B cell (primary cell): ENCODE measurements around the gene PDP2. TPM values are rescaled to one million over a fixed set of nuclear protein-coding genes. Genes with fewer than 3 reads are reported as not detected.

Source experiments
- ATAC-seq: fragments of 200-7000 bp; cut with Tn5 transposase; one replicate; pipeline ENCODE4 v1.10.0; 2021; ENCODE audit warnings: low read depth, mild to moderate bottlenecking, moderate number of reproducible peaks, moderate library complexity
- CTCF ChIA-PET: fragments of 350-600 bp; sonication (Branson Sonifier 250); formaldehyde crosslinking; loops from one replicate; lab custom pipeline; 2021; ENCODE audit warnings: antibody characterized with exemption, inconsistent platforms; lab: Charles Lee
- POLR2A ChIA-PET: fragments of 350-600 bp; sonication (Branson Sonifier 250); formaldehyde crosslinking; loops from one replicate; lab custom pipeline; 2021; ENCODE audit warnings: antibody characterized with exemption; lab: Charles Lee
- DNase-seq: peaks from one replicate; pipeline ENCODE4 v3.0.0; 2013
- H2AFZ ChIP-seq: 2 replicates; pipeline ENCODE4 v1.6.1; 2012; ENCODE audit warnings: mild to moderate bottlenecking, low read depth, low read length; ENCODE audit not compliant: insufficient read depth, poor library complexity, severe bottlenecking
- H3K27ac ChIP-seq, 2 donors: 1 replicate in 1 of 2; 2 replicates in 1 of 2; pipeline ENCODE4 v1.5.1; 2012 to 2013; ENCODE audit warnings: low read length in 2 of 2, mild to moderate bottlenecking in 2 of 2, moderate library complexity in 1 of 2
- H3K27me3 ChIP-seq, 4 experiments: fragments of 200-600 bp in 1 of 4; sonication (generic) in 1 of 4; replicated peaks in 1 of 4; 1 replicate in 2 of 4; 2 replicates in 2 of 4; pipeline versions ENCODE4 v1.6.1 to v1.7.0; 2013 to 2016; ENCODE audit warnings: low read length in 3 of 4, mild to moderate bottlenecking in 2 of 4, mixed read lengths in 1 of 4, moderate library complexity in 1 of 4; ENCODE audit not compliant: insufficient read depth in 4 of 4, control insufficient read depth in 3 of 4; ENCODE audit errors: control extremely low read depth in 1 of 4
- H3K36me3 ChIP-seq, 2 experiments: replicated peaks in 1 of 2; 1 replicate in 1 of 2; 2 replicates in 1 of 2; pipeline versions ENCODE4 v1.6.1 to v1.7.1; 2013; ENCODE audit warnings: low read length in 1 of 2; ENCODE audit not compliant: insufficient read depth in 2 of 2, control insufficient read depth in 1 of 2; ENCODE audit errors: control extremely low read depth in 1 of 2, extremely low read depth in 1 of 2
- H3K4me1 ChIP-seq, 2 donors: fragments of 200-600 bp in 1 of 2; sonication (generic) in 1 of 2; 1 replicate in 1 of 2; 2 replicates in 1 of 2; pipeline versions ENCODE4 v1.5.1 to v1.6.1; 2013 to 2017; ENCODE audit warnings: low read length in 2 of 2; ENCODE audit not compliant: control insufficient read depth in 2 of 2, insufficient read depth in 2 of 2
- H3K4me2 ChIP-seq: replicated peaks from 2 replicates; pipeline ENCODE3; 2012; ENCODE audit warnings: mild to moderate bottlenecking, low read depth, low read length; ENCODE audit not compliant: poor library complexity, severe bottlenecking
- H3K4me3 ChIP-seq, 5 experiments: fragments of 200-600 bp in 1 of 5; sonication (generic) in 1 of 5; 1 replicate in 3 of 5; 2 replicates in 2 of 5; pipeline versions ENCODE4 v1.5.1 to v1.7.0; 2011 to 2016; ENCODE audit warnings: low read length in 4 of 5, mild to moderate bottlenecking in 4 of 5, low read depth in 2 of 5, control low read depth in 1 of 5, moderate library complexity in 1 of 5; ENCODE audit not compliant: insufficient read depth in 1 of 5; ENCODE audit errors: control extremely low read depth in 1 of 5, extremely low read depth in 1 of 5
- H3K79me2 ChIP-seq: fragments of 200-600 bp; sonication (generic); one replicate; pipeline ENCODE4 v1.6.0; 2016; ENCODE audit warnings: low read length; ENCODE audit not compliant: control insufficient read depth, insufficient read depth
- H3K9ac ChIP-seq: fragments of 200-600 bp; sonication (generic); 2 replicates; pipeline ENCODE4 v1.6.1; 2017; ENCODE audit warnings: mild to moderate bottlenecking, low read length, moderate library complexity
- H3K9me3 ChIP-seq, 3 donors: one replicate each; pipeline versions ENCODE4 v1.6.1 to v1.7.1; 2013; ENCODE audit warnings: low read length in 2 of 3; ENCODE audit not compliant: control insufficient read depth in 2 of 3, insufficient read depth in 1 of 3; ENCODE audit errors: control extremely low read depth in 1 of 3
- H4K20me1 ChIP-seq: 2 replicates; pipeline ENCODE4 v1.6.0; 2012; ENCODE audit warnings: mild to moderate bottlenecking, low read length; ENCODE audit not compliant: insufficient read depth, control insufficient read depth, poor library complexity, severe bottlenecking
- H3K27ac Mint-ChIP-seq: one replicate; pipeline ENCODE4 v1.8.0; 2021; ENCODE audit warnings: mixed read lengths
- H3K27me3 Mint-ChIP-seq: one replicate; pipeline ENCODE4 v1.8.0; 2021; ENCODE audit warnings: mixed read lengths
- H3K4me1 Mint-ChIP-seq: one replicate; pipeline ENCODE4 v1.8.0; 2021; ENCODE audit warnings: mixed read lengths
- H3K4me3 Mint-ChIP-seq: one replicate; pipeline ENCODE4 v1.8.0; 2021; ENCODE audit warnings: mixed read lengths
- H3K9me3 Mint-ChIP-seq: one replicate; pipeline ENCODE4 v1.8.0; 2022; ENCODE audit warnings: mixed read lengths; ENCODE audit not compliant: insufficient read depth
- EZH2 ChIP-seq: IDR thresholded peaks from 2 replicates; pipeline ENCODE4 v1.6.1; 2012; ENCODE audit warnings: borderline replicate concordance, low read depth, mild to moderate bottlenecking, moderate library complexity, low read length; ENCODE audit not compliant: insufficient read depth, poor library complexity, severe bottlenecking
- WGBS: methylation state at CpG from one replicate; pipeline ENCODE4 v1.1.5; 2013; ENCODE audit warnings: missing lambda C conversion rate; ENCODE audit not compliant: insufficient coverage; 5-methylcytosine and 5-hydroxymethylcytosine counted together
- intact Hi-C: fragments of 100-400 bp; cut with micrococcal nuclease; formaldehyde crosslinking; loops from one replicate; pipeline ENCODE4 v1.10.0; 2022
- polyA plus RNA-seq: library from polyadenylated mRNA; depleted of rRNA; stranded (reverse); fragments of >200 nt; gene quantifications from 2 replicates; pipeline ENCODE4 v1.2.3, GENCODE V29; 2012
- total RNA-seq, 2 donors: library from RNA; stranded (reverse); fragments of 120-200 nt in 1 of 2; gene quantifications; 1 replicate in 1 of 2; 2 replicates in 1 of 2; pipeline versions ENCODE4 v1.2.3 to v1.2.4, GENCODE V29; 2013 to 2022
- TF ChIP-seq, protein P1 (sequence below): fragments of 200-600 bp; IDR thresholded peaks from one replicate; pipeline ENCODE4 v1.8.0; 2022; ENCODE audit warnings: antibody characterized with exemption, mild to moderate bottlenecking

PDP2 gene
- total and polyA plus RNA-seq, 2 donors (not counting 1 experiment from before 2014, with no cell fraction given): 1.9 to 18.7 TPM

- ChIA-PET CTCF (interaction anchor here (3.1 kb wide), 1 partner anchor 14 kb away, joined by 16 read pairs; no protein-coding TSS in a partner anchor), POLR2A (no interaction called here)
- Mint-ChIP-seq H3K4me1 (no peaks in the 10 kb centered on the region), H3K9me3 (no peaks in the 10 kb centered on the region), H3K27me3 (peaks cover under 1% of the 10 kb centered on the region), H3K27ac (no peak overlapping the region), H3K4me3 (no peak overlapping the region)
- no peaks in the 10 kb centered on the region for H3K4me1 ChIP-seq
- H3K27ac ChIP-seq: no peak overlapping the region
- no peaks in the 10 kb centered on the region for H3K9me3 ChIP-seq
- intact Hi-C loops: no loop called here
- WGBS: 53% methylated on average over 14 of the region's 15 CpGs
- no peaks in the 10 kb centered on the region for H3K36me3 ChIP-seq
- no peak for ATAC-seq
- no peak for TF ChIP-seq EZH2
- TF ChIP-seq, protein P1, sequence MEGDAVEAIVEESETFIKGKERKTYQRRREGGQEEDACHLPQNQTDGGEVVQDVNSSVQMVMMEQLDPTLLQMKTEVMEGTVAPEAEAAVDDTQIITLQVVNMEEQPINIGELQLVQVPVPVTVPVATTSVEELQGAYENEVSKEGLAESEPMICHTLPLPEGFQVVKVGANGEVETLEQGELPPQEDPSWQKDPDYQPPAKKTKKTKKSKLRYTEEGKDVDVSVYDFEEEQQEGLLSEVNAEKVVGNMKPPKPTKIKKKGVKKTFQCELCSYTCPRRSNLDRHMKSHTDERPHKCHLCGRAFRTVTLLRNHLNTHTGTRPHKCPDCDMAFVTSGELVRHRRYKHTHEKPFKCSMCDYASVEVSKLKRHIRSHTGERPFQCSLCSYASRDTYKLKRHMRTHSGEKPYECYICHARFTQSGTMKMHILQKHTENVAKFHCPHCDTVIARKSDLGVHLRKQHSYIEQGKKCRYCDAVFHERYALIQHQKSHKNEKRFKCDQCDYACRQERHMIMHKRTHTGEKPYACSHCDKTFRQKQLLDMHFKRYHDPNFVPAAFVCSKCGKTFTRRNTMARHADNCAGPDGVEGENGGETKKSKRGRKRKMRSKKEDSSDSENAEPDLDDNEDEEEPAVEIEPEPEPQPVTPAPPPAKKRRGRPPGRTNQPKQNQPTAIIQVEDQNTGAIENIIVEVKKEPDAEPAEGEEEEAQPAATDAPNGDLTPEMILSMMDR: no peak
- H4K20me1 ChIP-seq: no peaks in the 10 kb centered on the region
- H3K4me2 ChIP-seq: no peak overlapping the region
- no peak overlapping the region for H3K9ac ChIP-seq
- no peak for DNase-seq
- no peaks in the 10 kb centered on the region for H3K79me2 ChIP-seq
- no peak overlapping the region for H3K4me3 ChIP-seq
- no peaks in the 10 kb centered on the region for H3K27me3 ChIP-seq
- H2AFZ ChIP-seq: no peak overlapping the region
Observed at GRCh38 chr16:66853261-66854139, 26.8 kb upstream of the PDP2 start.

GRCh38 chr16:66856184-66856730 is 24.1 kb upstream of the PDP2 start:
- ChIA-PET POLR2A (no interaction called here), CTCF (interaction anchor here (0.8 to 4.7 kb wide), 5 partner anchors 12 to 452 kb away, joined by 3 to 29 read pairs (median 3); partner anchors contain the start of gene NAE1)
- no peak overlapping the region for H3K4me3 ChIP-seq
- TF ChIP-seq EZH2: no peak
- no peaks in the 10 kb centered on the region for H4K20me1 ChIP-seq
- no peaks in the 10 kb centered on the region for H3K36me3 ChIP-seq
- no peaks in the 10 kb centered on the region for H3K4me1 Mint-ChIP-seq
- H3K4me2 ChIP-seq: no peak overlapping the region
- no peaks in the 10 kb centered on the region for H3K4me1 ChIP-seq
- no peak overlapping the region for H3K27ac ChIP-seq
- DNase-seq (no peak), ATAC-seq (no peak)
- H3K27me3 Mint-ChIP-seq: no peaks in the 10 kb centered on the region
- intact Hi-C loops: no loop called here
- 88% methylated on average over 1 of the region's 6 CpGs for WGBS
- H3K27ac Mint-ChIP-seq: no peak overlapping the region
- H3K4me3 Mint-ChIP-seq: no peak overlapping the region
- no peaks in the 10 kb centered on the region for H3K9me3 ChIP-seq
- no peaks in the 10 kb centered on the region for H3K9me3 Mint-ChIP-seq
- H3K27me3 ChIP-seq: no peaks in the 10 kb centered on the region
- no peak overlapping the region for H3K9ac ChIP-seq
- no peaks in the 10 kb centered on the region for H3K79me2 ChIP-seq
- H2AFZ ChIP-seq: no peak overlapping the region
